ENCODE measurements around the gene TRERF1.
"Not testable (repeated sequence)": the region's sequence is repeated elsewhere in the genome, so short reads cannot be mapped to it uniquely, and the experiment has no call there.

Gene TRERF1

GRCh38 chr6:42217519-42218367 is 234.0 kb downstream of the TRERF1 start, which contains the start of gene MRPS10:
Gene MRPS10, minus strand, starts transcription at chr6:42217861. Its CDS starts 12 bp downstream, at chr6:42217849.
- in situ Hi-C loops (cut with MboI; ENCODE audit: low pct_unique_long_range_greater_than_20kb, low sequenced_read_pairs, unreplicated experiment), result no loop called here
- DNase-seq (ENCODE audit: low spot score), result peak; percentile 87
- TF ChIP-seq, protein P1, sequence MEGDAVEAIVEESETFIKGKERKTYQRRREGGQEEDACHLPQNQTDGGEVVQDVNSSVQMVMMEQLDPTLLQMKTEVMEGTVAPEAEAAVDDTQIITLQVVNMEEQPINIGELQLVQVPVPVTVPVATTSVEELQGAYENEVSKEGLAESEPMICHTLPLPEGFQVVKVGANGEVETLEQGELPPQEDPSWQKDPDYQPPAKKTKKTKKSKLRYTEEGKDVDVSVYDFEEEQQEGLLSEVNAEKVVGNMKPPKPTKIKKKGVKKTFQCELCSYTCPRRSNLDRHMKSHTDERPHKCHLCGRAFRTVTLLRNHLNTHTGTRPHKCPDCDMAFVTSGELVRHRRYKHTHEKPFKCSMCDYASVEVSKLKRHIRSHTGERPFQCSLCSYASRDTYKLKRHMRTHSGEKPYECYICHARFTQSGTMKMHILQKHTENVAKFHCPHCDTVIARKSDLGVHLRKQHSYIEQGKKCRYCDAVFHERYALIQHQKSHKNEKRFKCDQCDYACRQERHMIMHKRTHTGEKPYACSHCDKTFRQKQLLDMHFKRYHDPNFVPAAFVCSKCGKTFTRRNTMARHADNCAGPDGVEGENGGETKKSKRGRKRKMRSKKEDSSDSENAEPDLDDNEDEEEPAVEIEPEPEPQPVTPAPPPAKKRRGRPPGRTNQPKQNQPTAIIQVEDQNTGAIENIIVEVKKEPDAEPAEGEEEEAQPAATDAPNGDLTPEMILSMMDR (IDR thresholded peaks at IDR 0.05; ENCODE audit: extremely low read depth, insufficient read depth, missing control alignments), result no peak

DNA sequence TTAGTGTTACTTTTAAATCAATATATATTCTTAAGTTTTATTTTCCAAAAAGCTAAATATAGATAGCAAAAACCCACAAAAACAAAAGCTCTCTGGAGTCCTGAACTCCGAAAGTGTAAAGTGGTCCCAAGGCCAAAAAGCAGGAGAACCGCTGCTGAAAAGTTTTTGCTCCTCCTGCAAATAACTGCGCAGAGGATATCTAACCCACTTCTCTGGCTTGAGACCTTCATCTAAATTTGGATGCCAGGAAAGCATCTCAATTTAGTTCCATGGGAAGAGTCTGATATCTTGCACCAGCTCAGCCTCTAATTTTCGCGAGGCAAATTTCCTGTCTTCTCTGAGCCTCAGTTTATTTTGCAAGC is 234.6 kb downstream of the TRERF1 start:
- in situ Hi-C loops (cut with MboI; ENCODE audit: low pct_unique_long_range_greater_than_20kb, low sequenced_read_pairs, unreplicated experiment), result no loop called here
- no peak for DNase-seq (ENCODE audit: low spot score)
- TF ChIP-seq, protein P1 (IDR thresholded peaks at IDR 0.05; ENCODE audit: extremely low read depth, insufficient read depth, missing control alignments), result no peak

DNA sequence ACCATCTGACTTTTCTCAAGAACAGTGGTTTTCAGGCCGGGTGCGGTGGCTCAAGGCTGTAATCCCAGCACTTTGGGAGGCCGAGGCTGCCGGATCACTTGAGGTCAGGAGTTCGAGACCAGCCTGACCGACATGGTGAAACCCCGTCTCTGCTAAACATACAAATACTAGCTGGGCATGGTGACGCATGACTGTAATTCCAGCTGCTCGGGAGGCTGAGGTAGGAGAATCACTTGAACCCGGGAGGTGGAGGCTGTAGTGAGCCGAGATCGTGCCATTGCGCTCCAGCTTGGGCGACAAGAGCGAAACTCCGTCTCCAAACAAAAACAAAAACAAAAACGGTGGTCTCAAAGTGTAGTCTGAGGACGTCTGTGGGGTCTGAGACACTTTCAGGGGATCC is 235.2 kb downstream of the TRERF1 start:
- in situ Hi-C loops (cut with MboI; ENCODE audit: low pct_unique_long_range_greater_than_20kb, low sequenced_read_pairs, unreplicated experiment), result not testable (repeated sequence)

DNA sequence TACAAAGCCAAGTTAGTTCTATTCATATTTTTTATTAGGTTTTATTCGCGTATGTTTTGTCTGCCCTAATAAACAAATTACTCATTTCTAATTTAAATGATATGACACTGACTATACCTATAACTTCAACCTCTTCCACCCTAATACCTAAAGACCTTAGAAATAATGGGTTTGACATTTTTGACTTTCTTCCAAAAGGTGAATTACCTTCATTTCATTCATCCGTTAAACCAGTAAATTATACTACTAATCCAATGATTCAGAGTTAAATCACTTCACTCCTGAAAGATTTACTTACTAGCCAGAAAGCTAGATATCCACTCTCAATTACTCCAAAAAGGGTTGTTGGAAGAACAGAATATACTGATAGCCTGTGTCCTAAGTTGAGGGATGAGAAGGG is 239.3 kb downstream of the TRERF1 start:
- TF ChIP-seq, protein P1 (IDR thresholded peaks at IDR 0.05; ENCODE audit: extremely low read depth, insufficient read depth, missing control alignments), result no peak
- no peak for DNase-seq (ENCODE audit: low spot score)
- in situ Hi-C loops (cut with MboI; ENCODE audit: low pct_unique_long_range_greater_than_20kb, low sequenced_read_pairs, unreplicated experiment), result no loop called here

More for the DNA sequence above, 235.2 kb downstream of the TRERF1 start:
- not testable (repeated sequence) for DNase-seq (ENCODE audit: low spot score)

GRCh38 chr6:42211726-42212125 is 240.0 kb downstream of the TRERF1 start:
- peak; percentile 37 for DNase-seq (ENCODE audit: low spot score)
- TF ChIP-seq, protein P1 (IDR thresholded peaks at IDR 0.05; ENCODE audit: extremely low read depth, insufficient read depth, missing control alignments), result no peak
- in situ Hi-C loops (cut with MboI; ENCODE audit: low pct_unique_long_range_greater_than_20kb, low sequenced_read_pairs, unreplicated experiment), result no loop called here

DNA sequence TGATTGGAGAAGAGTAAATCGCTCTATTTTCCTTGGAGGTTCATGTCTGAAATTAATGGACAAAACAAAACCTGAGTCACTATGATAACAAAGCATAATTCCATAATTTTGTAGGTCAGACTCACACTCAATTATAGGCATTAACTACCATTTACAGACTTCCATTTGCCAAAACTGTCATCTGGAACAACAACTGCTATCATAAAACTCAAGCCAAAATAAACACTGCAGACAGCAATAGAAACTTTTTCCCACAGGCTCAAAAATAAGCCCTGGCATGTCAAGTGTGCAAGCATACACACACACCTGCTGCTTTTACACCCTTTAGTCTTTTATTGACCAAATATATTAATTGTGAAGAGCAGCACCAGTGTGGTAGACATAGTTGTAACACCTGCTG is 241.2 kb downstream of the TRERF1 start:
- TF ChIP-seq, protein P1 (IDR thresholded peaks at IDR 0.05; ENCODE audit: extremely low read depth, insufficient read depth, missing control alignments), result no peak
- in situ Hi-C loops (cut with MboI; ENCODE audit: low pct_unique_long_range_greater_than_20kb, low sequenced_read_pairs, unreplicated experiment), result no loop called here
- DNase-seq (ENCODE audit: low spot score), result no peak

DNA sequence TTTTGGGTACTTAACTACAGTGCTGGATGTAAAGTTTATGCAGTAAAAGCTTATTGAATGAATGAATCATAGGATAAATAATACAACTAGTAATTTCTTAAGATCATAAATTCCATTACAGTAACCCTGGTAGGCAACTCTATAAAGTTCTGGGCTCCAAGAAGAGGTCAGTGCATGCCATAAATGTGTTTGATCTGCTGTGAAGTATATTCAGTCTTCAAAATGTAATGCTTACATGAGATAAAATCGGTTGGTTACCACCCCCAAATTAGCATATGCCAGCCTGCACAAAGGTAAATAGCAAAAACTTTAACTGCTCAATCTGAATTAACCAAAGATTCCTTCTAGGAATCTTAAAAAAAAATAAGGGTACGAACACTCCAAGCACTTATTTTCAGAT is 244.2 kb downstream of the TRERF1 start:
- in situ Hi-C loops (cut with MboI; ENCODE audit: low pct_unique_long_range_greater_than_20kb, low sequenced_read_pairs, unreplicated experiment); DNase-seq (ENCODE audit: low spot score): not testable (repeated sequence)

Measured in GM13977 (cell line).